GM18870 (cell line): Measurements from ENCODE around the gene SMURF2.
"Not testable (repeated sequence)": the region's sequence is repeated elsewhere in the genome, so short reads cannot be mapped to it uniquely, and the experiment has no call there.

Experiments
- ATAC-seq: cut with Tn5 transposase; IDR thresholded peaks from one replicate; pipeline ENCODE4 v1.9.1; 2021; ENCODE audit warnings: moderate library complexity; ENCODE audit not compliant: unreplicated experiment

The SMURF2 gene

DNA sequence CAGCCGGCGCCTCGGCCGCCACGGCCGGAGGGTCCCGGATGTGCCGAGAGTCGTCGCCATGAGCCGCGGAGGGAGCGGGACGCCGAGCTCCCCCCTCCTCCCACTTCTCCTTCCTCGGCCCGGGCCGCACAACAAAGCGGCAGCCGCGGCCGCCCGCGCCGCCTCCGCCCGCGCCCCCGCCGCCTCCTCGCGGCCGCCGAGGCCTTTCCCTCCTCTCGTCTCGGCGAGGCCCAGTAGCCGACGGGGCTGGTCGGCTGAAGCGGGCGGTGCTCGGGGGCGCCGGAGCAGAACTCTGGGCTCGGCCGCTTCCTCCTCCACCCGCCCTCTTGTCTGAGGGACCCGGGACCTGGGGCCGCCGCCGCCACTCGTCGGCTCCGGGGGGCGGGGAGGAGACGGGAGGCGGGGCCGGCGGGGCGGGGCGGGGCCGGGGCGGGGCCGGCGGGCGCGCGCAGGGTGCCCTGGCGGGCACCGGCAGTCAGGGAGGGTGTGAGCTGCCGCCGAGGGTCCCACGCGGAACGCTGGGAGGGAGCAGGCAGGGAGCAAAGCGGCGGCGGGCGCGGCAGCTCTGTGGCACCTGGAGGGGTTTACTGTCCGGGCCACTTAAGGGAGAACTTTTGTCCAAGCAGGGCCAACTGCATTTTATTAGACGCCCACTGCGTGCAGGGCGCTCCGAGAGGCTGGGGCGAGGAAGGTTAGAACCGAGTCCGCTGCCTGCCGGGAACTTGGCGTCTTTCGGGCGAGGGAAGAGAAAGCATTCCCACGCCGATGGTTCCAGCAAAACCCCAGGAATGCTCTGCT lies at the start of gene SMURF2:
TSS of gene SMURF2 (minus strand) at position 332 of the 798 bp plus-strand sequence. CDS start 427 bp downstream, outside the sequence.
- ATAC-seq = no peak

DNA sequence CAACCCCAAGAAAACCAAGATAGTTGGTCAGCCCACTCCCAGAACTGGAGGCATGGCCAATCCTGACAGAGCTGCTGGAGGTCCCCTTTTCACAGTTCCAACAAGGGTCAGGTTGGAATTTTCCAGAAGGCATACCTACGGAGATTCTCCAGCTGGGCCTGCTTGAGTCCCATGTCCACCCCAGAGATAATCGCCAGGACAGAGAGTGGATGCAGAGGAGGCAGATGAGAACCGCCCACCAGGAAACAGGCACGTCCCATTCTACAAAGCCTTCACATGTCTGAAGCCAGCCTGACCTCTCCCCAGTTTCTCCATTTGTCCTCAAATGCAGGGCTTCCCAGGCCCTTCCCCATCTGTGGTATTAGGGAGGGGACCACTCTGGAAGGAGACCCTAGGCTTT lies 47.4 kb upstream of the SMURF2 start:
- no peak for ATAC-seq

DNA sequence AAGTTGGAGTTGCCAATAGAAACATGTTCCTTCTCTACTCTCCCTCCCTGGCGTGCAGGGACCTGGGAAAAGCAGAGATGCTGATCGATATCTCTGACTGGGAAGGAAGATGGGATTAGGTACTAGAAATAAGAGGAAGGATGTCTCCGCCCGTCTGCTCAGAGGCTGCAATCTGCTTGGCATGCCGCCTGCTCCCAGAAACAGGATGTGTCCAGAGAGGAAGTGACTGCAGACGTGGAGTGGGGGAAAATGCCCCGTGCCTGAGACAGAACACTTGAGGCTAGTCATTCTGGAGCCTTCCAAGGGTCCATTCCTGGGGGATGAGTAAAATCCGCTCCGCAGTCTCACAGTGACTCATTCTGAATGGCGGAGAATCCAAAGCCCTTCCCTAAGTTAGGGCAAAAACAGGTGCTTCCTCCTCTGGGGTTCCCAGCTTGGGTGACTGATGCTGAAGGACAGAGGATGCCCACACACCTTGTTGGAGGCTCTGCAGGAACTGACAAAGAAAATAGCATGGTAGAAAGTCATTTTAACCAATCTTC lies 45.0 kb upstream of the SMURF2 start:
- ATAC-seq = no peak

DNA sequence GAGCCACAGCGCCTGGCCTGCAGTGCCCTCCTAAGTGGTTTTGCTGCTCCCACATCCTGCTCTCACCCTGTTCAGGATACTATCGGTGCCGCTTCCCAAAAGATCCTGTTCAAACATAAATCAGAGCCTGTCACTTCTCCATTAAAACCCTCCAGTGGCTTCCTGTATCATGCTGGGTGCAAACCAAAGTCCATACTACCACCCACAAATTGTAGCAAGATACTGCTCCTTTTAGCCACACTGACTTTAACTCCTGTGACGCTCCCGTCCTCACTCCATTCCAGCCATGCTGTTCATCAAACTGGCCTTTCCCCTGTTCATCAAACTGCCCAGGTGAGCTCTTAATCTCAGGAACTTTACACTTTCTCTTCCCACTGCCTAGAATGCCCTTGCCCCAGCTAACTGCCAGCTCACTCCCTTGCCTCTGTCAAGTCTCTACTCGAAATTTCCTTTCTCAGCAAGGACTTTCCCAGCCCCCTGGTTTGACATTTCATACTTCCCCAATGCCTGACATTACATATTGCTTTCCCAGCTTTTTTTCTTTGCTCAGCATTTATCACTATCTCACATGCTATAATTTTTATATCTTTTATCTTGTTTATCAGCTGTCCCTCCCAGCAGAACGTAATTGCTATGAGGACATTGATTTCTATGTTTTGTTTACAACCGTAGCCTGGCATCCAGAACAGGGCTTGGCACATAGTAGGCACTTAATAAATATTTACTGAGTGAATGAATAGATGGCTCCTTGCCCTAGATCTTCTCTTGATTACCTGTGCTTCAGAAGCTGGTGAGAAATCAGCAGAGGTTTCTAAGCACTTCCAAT lies 44.3 kb upstream of the SMURF2 start:
- no peak for ATAC-seq

GRCh38 chr17:64702815-64703214 lies 40.7 kb upstream of the SMURF2 start:
- no peak for ATAC-seq

DNA sequence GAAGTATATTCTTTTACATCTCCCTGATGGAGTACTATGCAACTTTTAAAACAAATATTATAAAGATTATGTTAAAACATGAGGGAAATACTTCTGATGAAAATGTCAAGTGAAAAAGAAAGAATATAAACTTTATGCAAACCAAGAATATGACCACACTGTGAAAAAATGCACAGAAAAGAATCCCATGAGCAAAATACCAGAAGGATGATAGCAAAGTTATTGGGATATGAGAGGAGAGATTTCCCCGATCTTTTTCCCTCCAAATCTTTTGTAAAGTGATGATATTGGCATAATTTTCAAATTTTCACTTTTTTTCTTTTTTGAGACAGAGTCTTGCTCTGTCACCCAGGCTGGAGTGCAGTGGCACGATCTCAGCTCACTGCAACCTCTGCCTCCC lies 36.6 kb upstream of the SMURF2 start:
- ATAC-seq = no peak

GRCh38 chr17:64694207-64694606 lies 32.1 kb upstream of the SMURF2 start:
- ATAC-seq = no peak

DNA sequence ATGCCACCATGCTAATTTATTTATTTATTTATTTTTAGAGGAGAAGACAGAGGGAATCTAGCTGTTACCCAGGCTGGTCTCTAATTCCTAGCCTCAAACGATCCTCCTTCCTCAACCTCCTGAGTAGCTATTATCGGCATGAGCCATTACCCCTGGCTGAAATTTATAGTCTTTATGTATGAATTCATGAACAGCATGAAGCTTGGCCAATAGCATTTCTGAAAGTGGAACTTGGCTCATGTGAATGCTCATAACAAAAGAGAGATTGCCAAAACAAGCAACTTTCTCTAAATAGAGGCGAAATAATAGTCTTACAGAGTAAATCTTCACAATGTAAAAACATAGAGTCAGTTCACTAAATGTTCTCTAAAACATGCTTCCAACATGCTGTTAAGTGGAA lies 30.1 kb upstream of the SMURF2 start:
- no peak for ATAC-seq

- no peak for ATAC-seq
Observed at GRCh38 chr17:64689106-64689505, 27.0 kb upstream of the SMURF2 start.

- ATAC-seq = no peak
Observed at GRCh38 chr17:64688481-64688880, 26.4 kb upstream of the SMURF2 start.

DNA sequence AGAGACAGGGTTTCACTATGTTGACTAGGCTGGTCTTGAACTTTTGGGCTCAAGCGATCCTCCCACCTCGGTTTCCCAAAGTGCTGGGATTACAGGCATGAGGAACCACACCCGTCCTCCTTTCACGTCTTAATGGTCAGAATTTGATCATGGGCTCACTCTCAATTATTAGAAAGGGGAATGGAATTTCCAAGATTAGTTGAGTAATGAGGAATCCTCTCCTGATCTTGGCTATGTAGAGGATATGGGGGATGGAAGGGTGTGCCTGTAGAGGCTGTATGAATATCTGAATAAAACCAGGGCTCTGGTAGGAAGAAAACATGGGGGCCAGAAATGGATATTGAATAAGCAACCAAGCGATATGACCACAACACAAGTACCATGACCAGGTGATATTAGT lies 25.9 kb upstream of the SMURF2 start:
- ATAC-seq = no peak

DNA sequence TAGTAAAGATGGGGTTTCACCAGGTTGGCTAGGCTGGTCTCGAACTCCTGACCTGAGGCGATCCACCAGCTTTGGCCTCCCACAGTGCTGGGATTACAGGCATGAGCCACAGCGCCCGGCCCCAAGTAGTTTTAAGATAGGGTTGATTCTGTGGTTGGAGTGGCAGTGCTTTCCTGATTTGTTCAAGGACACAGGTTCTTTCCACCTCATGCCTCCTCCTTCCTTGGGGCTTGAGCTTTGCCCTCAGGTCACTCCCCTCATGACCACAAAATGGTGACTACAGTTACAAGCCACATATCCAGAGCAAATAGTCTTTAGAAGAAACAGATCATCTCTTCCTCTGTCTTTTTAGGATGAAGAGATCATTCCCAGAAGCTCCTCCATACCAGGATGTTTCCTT lies 25.3 kb upstream of the SMURF2 start:
- ATAC-seq = no peak

DNA sequence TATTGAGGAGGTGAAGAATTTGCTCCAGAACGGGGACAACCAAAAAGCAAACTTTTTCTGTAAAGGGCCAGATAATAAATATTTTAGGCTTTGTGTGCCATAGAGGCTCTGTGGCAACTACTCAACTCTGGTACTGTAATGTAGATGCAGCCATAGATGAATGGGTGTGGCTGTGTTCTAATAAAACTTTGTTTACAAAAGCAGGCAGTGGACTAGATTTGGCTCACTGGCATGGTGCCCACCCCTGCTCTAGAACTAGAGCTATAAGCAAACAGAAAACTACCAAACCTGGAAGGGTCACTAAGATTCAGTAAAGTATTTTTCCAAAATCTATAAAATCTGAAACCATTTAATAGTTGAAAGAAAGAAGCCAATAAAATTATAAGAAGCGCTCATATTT lies 24.6 kb upstream of the SMURF2 start:
- ATAC-seq = no peak

GRCh38 chr17:64685705-64686104 lies 23.6 kb upstream of the SMURF2 start:
- ATAC-seq = no peak

- ATAC-seq = no peak
Observed at GRCh38 chr17:64683796-64684195, 21.7 kb upstream of the SMURF2 start.

DNA sequence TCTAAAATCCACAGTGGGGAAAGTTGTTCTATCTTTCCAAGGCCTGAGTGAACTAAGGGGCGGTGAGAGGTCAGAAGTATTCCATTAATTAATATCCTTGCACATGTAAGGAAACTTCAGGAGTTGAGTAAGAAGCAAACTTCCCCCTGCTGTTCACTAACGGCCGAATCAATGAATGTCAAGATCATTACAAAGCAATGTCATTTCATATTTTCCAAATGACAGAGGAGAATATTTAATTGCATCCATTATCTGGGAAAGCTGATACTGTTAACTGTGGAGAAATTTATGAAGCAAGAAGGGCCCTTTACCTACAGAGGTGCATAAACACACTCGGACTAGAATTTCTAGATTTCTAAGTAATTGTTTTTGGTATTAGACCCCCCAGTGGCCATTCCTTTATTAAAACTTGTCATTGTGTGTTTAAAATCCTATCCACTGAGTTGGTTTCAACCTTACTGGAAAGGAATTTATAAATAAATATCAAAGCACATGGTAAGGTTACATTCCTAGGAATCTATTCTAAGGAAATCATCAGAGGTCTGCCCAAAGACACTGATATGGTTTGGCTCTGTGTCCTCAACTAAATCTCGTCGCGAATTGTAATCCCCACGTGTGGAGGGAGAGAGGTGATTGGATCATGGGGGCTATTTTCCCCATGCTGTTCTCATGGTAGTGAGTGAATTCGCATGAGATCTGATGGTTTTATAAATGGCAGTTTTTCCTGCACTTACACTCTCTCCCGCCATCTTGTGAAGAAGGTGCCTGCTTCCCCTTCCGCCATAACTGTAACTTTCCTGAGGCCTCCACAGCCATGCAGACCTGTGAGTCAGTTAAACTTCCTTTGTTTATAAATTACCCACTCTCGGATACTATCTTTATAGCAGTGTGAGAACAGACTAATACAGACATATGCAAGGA lies 20.4 kb upstream of the SMURF2 start:
- ATAC-seq = no peak

DNA sequence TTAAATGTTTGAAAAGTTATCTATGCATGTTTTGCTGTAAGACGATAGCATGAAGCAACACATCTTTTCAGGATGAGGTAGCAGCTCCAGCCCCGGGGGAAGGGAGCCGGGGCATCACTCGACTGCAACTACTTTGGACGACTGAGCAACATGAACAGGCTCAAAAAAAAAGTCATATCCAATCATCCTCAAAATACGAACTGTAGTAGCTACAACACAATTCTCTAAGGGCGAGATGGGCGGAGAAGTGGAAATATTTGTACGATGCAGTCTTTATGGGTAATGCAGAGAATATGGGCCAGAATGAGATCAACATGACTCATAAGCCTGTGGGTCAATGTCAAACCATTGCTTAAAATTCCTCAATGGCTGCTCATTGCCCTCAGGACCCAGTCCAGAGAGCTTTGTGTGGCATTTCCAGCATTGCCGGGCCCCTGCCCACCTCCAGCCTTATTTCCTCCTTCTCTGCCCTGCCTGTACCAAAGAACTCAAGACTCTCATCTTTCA lies 17.7 kb upstream of the SMURF2 start:
- ATAC-seq = no peak

- ATAC-seq = no peak
Observed at GRCh38 chr17:64676763-64677162, 14.7 kb upstream of the SMURF2 start.

- ATAC-seq = not testable (repeated sequence)
Observed at GRCh38 chr17:64670843-64671590, 8.9 kb upstream of the SMURF2 start.
